Activated naive CD4-positive, alpha-beta T cell (primary cell): ENCODE measurements around the gene C16orf74.

ENCODE experiments used
- DNase-seq, 4 experiments: peaks; one replicate each; lab custom pipeline; 2025; lab: John Stamatoyannopoulos, UW

Gene C16orf74

DNA sequence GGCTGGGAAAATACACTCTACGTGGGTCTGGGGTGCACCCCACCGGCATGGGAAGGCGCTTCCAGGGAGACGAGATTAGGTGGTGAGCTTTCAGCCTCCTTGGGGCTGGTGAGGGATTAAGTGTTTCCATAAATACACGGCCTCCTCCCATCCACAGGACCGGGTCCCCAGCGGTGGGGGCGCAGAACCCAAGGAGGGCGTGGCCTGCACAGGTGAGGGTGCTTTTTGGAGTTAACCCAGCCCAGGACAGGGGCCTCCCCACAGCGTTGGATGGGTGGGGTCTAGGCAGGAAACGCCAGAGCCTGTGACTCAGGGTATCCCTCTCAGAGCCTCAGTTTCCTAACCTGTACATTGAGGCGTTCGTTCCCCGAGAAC is 1.1 kb downstream of the C16orf74 start:
- DNase-seq = no peak

DNA sequence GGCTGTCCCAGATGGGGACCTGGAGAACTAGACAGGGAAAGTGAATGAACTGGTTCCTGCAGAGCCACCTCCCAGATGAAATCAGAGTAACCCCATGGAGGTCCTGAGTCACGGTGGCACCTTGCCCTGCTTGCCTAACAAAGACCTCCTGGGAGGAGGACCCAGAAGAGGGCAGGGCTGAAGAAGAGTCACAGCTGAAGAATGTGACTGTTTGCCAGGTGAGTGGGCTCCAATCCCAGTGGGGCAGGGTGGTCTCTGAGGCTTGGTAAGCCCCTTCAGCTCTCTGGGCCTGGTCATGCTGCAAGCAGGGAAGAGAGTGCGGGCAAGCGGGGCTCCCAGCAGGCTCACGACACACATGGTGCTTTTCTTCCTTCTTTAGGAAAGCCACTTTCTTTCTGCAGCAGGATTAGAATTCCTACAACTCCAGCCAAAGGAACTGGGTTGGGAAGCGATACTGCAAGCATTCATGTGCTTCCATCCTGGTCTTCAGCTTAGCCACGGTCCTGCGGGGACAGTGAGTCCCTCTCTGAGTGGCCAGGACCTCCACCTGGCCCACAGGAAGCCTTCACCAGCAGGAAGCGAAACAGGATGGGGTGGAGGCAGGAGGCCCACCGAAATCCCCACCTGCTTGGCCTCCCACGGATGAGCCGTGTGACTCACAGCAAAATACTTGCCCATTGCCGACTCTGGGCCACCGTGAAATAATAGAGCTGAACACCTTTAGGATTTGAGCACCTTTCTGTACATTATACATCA is 4.3 kb downstream of the C16orf74 start:
- no peak for DNase-seq

DNA sequence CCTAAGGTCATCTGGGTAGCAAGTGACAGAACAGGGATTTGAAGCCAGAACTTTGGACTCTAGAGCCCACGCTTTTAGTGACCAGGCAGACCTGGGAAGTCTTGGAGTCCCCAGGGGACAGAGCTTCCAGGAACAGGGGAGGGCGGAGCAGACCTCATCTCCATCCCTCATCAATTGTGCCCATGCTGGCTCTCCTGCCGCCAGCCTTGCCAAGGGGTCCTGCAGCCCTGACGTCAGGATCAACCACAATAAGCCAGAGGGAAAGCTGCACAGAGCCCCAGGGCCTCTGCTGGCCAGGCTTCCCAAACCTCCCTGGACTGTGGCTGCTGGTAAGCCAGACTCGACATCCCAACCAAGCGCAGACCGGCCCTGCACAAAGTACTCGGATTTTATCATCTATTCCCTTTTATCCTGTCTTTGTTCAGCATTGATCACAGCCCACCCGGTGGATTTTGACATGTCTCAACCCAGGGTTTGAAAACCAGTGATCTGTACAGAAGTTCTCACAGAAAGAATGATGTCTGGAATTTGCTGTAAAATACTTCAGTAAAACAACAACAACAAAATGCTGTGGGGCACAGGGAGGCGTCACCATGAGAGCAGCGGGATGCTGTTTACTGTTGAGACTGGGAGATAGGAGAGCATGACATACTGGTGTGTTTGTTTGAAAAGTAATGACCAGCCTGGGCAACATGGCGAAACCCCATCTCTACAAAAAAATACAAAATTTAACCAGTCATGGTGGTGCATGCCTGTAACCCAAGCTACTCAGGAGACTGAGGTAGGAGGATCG is 11.8 kb downstream of the C16orf74 start:
- DNase-seq = no peak

DNA sequence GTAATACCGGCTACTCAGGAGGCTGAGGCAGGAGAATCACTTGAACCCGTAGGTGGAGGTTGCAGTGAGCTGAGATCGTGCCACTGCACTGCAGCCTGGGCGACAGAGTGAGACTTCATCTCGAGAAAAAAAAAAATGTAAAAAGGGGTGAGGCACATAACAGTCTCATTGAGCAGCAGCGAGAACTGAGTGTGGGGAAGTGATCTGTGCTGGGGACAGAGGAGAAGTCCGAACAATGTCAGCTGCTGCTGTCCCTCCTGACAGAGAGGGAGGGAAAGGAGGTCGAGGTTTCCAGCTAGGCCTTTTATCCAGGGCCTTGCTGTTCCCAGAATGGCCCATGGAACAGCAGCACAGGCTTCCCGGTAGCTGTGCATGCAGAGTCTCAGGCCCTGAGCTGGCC is 14.0 kb downstream of the C16orf74 start:
- no peak for DNase-seq

DNA sequence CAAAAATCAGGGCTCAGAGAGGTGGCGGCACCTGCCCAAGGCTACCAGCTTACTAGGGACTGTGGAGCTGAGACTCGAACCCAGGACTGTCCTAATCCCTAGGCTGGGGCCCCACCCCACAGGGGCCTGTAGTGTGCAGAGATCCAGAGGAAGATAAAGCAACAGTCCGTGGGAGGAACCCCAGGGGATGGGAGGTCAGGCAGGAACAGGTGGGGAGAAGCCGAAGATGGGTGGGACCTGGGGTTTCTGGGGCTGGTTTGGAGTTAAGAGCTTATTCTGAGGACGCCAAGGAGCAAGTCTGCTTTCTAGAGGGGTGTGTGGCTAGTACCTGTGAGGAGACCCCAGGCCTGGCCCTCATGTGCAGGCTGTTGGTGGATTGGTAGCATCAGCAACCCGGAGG is 14.9 kb downstream of the C16orf74 start:
- no peak for DNase-seq

DNA sequence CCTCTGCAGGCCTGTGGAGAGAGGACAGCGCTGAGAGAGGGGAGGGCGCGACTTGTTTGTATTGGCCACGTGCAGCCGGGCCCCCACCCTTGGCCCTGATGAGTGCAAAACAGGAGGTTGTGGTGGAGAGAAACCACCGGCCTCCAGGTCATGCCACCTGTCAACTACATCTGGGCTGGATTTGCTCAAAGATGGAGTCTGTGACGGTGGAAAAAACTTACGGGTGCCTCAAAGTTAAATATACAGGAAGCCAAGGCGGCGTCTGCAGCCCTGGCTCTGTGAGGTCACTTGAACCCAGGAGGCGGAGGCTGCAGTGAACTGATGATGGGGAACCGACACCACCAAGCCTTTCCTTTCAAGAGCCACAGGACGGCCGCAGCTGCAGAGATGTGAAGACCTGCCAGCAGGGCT is 15.7 kb downstream of the C16orf74 start:
- peak in 2 of 4 experiments; percentile 29 to 40 for DNase-seq

DNA sequence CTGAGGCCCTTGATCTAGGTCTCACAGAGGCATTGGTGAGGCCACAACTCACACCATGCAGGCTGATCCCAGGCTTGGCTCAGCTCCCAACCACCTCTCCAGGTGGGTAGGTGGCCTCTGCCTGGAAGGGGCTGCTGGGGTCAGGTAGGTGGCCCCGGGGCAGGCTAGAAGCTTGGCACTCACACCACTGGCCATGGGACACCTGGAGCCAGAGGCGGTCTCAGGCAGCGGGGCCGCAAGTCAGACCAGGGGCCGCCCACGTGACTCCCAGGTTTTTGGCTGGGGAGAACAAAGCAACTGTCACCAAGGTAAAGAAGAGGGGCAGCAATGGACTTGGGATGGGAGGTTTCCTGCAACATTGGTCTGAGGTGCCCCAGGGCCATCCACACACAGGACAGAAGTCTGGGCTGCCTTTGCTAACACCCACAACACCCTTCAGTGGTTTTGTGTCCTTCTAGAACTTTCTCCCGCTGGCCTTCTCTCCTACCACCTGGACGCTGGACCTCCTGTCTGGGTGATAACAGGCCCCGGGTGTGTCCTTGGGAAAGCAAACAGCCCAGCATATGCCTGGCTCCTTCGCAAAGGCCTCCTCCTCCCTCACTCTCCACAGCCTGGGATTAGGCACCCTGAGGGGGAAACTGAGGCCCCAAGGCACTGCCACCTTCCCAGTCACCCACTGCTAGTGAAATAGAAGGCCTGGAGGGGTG is 16.4 kb downstream of the C16orf74 start:
- no peak for DNase-seq

DNA sequence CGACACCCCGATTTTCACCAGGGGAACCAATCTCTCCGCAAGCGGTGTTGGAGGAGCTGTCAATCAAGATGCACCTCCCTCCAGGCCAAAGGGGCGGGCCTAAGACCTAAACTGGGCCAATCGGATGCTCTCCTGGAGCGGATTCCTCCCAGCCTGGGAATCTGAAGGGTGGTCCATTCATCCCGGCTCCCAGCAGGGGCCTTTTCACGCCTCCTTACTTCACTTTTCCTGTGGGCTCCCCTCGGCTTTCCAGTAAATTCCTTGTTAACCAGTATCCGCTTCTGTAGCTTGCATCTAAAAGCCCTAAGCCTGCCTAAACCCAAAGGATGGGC is 17.1 kb downstream of the C16orf74 start:
- no peak for DNase-seq

DNA sequence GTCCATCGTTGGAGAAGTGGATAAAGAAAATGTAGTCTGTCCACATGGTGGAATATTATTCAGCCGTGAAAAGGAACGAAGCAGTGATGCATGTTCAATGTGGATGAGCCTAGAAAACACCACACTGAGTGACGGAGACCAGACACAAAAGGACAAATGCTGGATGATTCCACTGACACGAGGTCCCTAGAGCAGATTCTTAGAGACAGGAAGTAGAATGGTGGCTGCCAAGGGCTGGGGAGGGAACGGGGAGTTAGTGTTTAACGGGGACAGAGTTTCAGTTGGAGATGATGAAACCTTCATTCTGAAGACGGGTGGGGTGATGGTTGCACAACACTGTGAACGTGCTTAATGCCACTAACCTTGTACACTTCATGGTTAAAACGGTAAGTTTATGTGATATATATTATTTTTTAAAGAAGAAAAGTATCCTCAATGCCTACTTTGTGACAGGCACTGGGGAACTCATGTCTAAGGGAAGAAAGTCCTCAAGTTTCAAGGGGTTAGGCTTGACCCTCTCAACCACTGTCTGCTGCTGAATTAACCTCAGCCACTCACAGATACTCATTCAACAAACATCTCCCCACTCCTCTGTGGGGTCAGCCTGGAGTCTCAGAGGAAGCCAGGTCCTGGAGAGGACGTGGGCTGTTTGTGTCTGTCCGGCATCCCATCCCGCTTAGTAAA is 17.6 kb downstream of the C16orf74 start:
- DNase-seq = no peak

DNA sequence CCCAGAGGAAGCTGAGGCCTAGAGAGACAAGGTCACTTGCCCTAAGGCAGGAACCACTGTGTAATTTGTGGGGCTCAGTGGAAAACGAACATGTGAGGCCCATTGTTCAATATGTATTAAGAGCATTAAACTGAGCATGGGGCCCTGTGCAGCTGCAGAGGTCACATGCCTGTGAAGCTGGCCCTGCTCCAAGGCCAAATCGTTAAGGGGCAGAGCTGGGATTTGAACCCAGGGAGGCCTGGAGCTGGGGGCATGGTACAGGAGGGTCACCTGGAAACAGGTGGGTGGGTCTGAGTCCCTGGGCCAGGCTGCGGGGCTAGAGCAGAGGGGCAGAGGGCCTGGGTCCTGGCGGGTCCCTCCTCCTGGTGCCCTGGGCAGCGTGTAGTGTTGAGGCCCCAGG is 19.7 kb downstream of the C16orf74 start:
- no peak for DNase-seq

DNA sequence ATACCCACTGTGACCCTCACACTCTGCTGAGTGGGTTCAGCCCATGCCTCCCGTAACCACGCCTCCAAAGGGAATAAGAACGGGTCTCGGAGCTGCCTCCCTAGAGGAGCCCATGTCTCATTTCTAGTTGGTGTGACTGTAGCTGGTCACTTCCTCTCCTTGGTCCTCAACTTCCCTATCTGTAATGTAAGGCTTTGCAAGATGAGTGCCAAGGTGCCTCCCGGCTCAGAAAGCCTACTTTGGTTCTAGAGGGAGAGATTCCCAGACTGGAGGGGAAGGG is 20.8 kb downstream of the C16orf74 start:
- no peak for DNase-seq

DNA sequence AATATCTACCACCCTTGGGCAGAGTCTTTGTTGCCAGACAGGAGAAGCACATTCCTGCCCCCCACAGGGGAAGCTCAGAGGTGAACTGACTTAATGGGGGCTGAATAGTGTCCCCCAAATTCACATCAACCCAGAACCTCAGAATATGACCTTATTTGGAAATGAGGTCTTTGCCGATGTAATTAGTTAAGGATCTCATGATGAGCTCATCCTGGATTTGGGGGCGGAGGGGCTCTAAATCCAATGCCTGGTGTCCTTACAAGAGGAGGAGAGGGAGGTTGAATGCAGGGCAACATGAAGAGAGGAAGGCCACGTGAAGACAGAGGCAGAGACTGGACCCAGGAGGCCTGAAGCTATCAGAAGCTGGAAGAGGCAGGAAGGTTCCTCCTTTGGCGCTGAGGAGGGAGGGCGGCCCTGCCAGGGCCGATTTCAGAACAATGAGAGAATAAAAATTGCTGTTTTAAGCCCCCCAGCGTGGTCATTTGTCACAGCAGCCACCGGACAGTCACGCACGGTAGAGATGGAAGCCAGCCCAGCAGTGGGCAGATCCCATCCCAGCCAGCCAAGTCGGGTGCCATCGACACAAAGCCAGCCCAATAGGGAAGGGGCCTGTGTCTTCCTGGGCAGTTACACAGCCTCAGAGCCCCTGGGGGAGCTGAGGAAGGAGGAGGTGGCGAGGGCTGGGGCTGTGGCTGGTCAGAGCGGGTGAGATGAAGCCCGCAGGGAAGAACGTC is 21.3 kb downstream of the C16orf74 start:
- no peak for DNase-seq

DNA sequence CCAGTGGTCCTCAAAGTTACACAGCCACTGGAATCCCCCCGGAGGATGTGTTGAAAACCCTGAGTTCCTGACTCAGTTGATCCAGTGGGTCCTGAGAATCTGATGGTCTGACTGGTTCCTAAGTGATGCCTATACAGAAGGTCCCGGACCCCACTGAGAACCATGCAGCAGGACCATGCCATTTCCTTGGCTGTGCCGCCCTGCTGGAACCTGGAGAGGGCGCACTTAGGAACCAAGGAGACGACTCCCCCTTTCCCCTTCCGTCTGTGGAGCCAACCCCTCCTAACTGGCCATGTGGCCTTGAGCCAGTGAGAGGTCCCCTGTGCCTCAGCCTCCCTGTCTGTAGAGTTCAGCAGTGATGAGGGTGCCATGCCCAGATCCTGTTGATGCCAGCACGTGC is 22.0 kb downstream of the C16orf74 start:
- no peak for DNase-seq

DNA sequence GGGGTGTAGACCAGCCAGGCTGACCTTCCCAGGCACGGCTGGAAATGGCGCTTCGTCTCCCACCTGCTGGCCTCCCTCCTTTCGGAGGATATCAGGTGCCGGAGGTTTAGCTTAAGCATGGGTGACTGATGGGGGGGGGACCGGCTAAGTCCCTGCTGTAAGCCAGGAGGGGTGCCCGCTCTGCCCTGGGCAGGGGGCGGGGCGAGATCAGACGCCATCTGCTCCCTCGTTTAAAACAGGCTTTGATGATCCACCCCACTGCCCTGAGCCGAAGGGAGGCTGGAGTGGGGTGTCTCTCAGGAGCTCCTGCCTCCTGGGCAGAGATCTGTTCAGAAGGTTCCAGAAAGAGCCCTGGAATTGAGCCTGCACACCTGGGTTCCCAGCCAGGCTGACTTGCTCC is 26.0 kb downstream of the C16orf74 start:
- no peak for DNase-seq

DNA sequence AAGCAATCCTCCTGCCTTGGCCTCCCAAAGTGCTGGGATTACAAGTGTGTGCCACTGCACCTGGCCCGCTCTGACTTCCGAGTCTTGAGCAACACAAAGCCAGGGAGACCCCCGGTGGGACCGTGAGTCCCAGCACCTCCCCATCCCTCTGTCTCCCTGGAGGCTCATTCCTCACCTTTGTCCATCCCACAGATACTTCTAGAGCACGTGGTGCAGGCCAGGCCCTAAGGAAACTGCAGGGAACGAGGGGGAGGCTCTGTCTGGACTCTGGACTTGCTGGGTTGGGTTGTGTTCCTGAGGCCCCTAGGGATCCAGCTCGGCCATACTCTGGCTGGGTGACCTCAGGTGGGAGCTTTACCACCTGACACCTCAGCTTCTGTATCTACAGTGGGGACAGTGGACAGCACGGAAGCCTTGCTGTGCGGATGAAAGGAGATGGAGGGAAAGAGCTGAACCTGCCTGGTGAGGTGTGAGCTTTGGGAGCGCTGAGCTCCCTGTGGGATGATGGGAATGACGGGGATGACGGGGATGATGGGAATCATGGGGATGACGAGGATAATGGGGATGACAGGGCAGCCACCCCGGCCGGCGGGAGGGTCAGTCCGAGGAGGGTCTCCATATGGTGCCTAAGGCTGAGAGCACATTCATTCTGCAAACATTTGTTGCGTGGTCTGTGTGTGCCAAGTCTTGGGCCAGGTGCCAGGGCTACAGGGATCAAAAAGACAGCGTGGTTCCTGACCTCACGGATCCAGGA is 26.6 kb downstream of the C16orf74 start:
- no peak for DNase-seq

DNA sequence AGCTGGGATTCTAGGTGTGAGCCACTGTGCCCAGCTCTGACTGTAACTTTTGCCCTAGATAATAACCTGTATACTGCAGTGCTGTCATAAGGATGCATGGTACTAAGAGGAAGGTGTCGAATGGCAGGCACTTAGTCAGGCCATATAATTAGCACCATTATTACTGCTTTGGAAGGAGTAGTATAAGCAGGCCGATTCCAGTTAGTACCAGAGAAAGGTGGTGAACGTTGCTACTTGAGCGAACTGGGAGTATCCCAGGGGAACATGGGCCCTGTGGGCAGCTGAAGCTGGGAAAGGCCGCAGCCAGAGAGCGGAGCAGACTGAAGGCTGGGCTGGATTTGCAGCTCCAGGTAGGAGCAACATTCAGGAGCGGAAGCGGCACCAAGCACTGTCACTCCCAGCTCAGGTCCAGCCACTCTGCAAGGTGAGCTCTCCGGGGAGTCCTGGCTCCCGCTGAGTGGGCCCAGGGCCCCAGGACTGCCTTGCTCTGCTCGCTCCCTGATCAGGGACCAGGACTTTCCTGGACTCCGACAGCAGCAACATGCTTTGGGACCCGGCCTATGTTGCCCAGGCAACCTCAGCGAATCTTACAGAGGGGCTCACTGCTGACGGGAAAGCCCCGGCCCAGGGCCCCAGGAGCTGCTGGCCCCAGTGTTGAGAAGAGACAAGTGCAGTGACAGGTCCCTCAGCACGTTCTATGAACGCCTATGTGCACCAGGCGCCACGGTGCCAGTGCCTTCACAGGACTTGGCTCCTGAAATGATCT is 28.6 kb downstream of the C16orf74 start:
- DNase-seq = no peak

DNA sequence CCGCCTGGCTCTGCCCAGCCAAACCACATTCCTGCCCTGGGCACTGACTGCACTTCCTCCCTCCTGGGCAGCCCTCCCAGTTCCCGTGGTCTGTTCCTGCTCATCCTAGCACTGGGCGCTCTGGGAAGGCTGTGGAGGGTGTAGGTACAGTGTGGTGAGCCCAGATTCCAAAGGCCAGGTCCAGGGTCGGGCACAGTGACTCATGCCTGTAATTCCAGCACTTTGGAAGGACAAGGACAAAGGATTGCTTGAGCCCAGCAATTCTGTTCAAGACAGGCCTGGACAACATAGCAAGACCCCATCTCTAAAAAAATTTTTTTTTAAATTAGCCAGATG is 30.6 kb downstream of the C16orf74 start:
- no peak for DNase-seq

DNA sequence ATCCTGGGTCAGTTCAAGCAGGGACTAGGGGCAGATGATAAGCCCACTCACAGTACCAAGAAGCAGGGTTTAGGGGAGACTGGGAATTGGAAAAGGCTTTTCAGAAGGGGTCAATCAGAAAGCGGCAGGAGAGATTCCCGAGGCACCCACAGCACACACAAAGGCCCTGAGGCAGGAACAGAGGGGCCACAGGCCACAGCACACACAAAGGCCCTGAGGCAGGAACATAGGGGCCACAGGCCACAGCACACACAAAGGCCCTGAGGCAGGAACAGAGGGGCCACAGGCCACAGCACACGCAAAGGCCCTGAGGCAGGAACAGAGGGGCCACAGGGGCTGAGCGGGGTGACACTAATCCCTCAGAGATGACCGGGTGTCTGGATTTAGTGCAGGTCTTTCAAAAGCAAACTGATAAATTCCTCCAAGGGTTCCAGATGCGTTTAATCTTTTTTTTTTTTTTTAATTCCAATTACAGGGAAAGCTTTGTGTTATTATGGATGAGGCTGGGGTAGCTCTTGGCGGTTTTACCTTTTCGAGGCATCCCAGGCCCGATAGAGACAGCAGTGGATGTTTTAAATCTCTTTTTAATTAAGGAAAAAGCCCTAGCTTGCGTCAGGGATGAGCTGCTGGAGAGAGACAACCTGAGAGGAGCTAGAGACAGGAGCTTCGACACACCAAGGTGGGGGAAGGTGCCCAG is 31.1 kb downstream of the C16orf74 start:
- DNase-seq = no peak

DNA sequence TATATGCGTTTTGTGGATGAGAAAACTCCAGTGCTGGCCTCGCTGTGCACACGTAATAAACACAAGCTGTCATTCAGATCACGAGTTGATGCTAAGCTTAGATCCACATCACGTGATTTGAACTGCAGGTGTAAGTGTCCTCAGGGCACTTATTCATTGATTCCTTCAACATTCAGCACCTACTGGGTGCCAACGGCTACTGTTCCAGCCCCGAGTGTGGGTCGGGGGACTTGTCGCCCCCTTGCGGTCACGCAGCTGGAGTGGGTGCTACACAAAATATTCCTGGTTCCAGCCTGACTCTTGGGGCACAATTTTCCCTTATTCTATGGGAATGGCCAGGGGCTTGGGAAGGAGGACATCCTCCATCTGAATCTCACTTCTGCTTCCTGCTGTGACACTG is 32.2 kb downstream of the C16orf74 start:
- DNase-seq = no peak

DNA sequence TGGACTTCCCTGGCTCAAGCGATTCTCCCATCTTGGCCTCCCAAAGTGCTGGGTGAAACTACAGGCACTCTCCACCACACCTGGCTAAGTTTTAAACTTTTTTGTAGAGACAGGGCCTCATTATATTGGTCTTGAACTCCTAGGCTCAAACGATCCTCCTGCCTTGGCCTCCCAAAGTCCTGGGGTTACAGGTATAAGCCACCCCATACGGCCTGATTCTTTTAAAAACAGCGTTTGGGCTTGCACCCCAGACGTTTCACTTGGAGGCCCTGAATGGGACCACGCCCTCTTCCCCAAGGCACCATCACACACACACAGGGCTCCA is 32.8 kb downstream of the C16orf74 start:
- no peak for DNase-seq
